HG03095 (cell line): ENCODE data around the gene LILRA2.
"Not testable (repeated sequence)": the region's sequence is repeated elsewhere in the genome, so short reads cannot be mapped to it uniquely, and the experiment has no call there.

Source experiments
- ATAC-seq: cut with Tn5 transposase; IDR thresholded peaks from one replicate; pipeline ENCODE4 v1.9.1; 2021; ENCODE audit warnings: moderate library complexity; ENCODE audit not compliant: unreplicated experiment

The LILRA2 gene

GRCh38 chr19:54608205-54608604 lies 34.6 kb downstream of the LILRA2 start:
- ATAC-seq: no peak

DNA sequence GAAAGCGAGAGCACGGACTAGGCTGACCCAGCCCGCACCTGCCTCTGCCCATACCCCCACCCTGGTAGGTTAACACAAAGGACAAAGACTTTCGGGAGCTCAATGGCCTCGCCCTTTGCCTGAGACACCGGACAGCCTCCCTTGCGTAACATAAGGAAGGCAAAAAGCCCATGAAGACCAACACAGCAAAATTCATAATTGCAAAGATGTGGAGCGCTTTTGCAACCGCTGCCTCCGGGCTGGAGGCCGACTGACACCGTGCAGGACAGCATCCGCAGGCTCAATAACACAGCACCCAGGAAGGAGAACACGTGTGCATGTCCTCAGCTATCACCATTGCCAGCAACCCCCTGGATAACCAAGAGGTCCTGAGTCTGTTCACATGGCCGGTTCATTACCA lies 35.2 kb downstream of the LILRA2 start:
- ATAC-seq: no peak

- ATAC-seq: no peak
Measured at GRCh38 chr19:54609356-54609791, 35.8 kb downstream of the LILRA2 start.

- no peak for ATAC-seq
Measured at GRCh38 chr19:54612428-54612827, 38.8 kb downstream of the LILRA2 start.

GRCh38 chr19:54614726-54615125 lies 41.1 kb downstream of the LILRA2 start:
- ATAC-seq: no peak

DNA sequence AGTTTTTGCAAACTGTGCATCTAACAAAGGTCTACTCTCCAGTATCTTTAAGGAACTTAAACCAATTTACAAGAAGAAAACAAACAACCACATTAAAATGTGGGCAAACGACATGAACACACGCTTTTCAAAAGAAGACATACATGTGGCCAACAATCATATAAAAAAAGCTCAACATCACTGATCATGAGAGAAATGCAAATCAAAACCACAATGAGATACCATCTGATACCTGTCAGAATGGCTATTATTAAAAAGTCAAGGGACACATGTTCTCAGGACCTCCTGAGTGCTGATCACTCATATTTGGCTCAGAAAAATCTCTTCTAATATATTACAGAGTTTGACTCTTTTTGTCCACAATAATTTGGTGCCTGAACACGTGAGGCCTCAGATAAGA lies 42.5 kb downstream of the LILRA2 start:
- ATAC-seq: no peak

DNA sequence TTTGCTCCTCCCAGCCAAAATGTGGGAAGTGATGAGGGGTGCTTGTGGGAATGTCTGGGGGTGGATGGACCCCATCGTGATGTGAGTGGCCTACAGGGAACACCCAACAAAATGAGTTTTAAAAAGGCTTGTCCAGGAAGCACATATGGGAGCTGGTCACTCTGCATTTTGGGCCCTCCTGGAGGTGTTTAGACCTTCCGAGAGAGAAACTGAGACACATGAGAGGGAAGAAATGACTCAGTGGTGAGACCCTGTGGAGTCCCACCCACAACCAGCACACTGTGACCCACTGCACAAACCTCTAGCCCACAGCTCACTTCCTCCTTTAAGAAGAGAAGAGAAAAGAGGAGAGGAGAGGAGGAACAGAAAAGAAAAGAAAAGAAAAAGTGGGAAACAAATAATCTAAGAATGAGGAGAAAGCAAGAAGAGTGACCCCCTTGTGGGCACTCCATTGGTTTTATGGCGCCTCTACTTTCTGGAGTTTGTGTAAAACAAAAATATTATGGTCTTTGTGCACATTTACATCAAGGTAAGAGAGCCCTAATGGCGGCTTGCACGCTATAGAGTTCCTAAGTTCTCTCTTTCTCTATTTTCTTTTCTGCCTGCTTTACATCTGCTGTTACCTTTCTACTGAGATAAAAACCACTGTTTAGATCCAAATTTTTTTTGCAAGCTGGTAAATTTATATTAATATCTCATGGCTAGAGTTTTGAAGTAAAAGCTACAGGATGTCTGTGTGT lies 43.4 kb downstream of the LILRA2 start:
- ATAC-seq: peak; percentile 83

GRCh38 chr19:54620464-54620863 lies 46.9 kb downstream of the LILRA2 start:
- no peak for ATAC-seq

DNA sequence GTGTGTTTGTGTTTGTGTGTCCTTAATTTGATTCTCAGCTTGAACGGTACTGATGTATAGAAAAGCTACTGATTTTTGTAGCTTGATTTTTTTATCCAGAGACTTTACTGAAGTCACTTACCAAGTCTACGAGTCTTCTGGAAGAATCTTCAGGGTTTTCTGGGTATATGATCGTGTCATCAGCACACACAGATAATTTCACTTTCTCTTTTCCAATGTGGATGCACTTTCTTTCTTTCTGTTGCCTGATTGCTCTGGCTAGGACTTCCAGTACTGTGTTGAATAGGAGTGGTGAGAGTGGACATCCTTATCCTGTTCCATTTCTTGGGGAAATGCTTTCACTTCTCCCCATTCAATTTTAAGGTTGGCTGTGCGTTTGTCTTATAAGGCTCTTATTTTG lies 48.8 kb downstream of the LILRA2 start:
- ATAC-seq: no peak

DNA sequence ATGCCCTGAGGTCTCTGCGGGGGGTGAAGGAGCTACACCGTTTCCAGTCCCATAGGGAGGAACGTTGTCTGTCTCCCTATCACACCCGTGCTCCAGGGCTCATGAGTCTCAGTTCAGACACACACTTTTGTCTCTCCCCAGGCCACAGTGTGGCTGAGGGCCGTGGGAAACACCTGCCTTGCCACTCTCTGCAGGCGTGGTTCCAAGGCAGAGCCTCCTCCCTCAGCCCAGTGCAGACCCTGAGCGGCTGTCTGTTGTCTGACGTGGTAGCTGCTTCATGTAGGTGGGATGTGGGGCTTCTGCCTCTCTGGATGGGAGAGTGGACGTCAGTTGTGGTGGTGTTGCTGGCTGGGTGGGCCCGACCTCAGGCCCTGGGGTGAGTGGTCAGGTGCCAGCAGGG lies 50.6 kb downstream of the LILRA2 start:
- not testable (repeated sequence) for ATAC-seq

- ATAC-seq: not testable (repeated sequence)
Measured at GRCh38 chr19:54624934-54625730, 51.5 kb downstream of the LILRA2 start.

- ATAC-seq: no peak
Measured at GRCh38 chr19:54626757-54627156, 53.2 kb downstream of the LILRA2 start.

GRCh38 chr19:54627912-54628311 lies 54.3 kb downstream of the LILRA2 start:
- ATAC-seq: not testable (repeated sequence)

DNA sequence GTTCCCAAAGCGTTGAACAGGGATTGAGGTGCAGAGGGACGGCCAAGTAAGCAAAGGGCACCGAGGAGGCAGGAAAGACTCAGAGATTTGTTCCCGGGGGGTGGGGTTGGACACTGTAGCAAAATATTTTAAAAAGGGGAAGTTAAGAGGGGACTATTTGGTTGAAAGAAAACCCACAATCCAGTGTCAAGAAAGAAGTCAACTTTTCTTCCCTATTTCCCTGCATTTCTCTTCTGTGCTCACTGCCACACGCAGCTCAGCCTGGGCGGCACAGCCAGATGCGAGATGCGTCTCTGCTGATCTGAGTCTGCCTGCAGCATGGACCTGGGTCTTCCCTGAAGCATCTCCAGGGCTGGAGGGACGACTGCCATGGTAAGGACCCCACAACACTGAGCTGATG lies 56.7 kb downstream of the LILRA2 start, which contains the start of gene LILRB1:
Gene LILRB1 (plus strand): TSS at position 223 of the 400 bp plus-strand sequence. CDS start 590 bp downstream, outside the sequence.
- not testable (repeated sequence) for ATAC-seq

GRCh38 chr19:54630782-54631181 lies 57.2 kb downstream of the LILRA2 start:
- no peak for ATAC-seq

DNA sequence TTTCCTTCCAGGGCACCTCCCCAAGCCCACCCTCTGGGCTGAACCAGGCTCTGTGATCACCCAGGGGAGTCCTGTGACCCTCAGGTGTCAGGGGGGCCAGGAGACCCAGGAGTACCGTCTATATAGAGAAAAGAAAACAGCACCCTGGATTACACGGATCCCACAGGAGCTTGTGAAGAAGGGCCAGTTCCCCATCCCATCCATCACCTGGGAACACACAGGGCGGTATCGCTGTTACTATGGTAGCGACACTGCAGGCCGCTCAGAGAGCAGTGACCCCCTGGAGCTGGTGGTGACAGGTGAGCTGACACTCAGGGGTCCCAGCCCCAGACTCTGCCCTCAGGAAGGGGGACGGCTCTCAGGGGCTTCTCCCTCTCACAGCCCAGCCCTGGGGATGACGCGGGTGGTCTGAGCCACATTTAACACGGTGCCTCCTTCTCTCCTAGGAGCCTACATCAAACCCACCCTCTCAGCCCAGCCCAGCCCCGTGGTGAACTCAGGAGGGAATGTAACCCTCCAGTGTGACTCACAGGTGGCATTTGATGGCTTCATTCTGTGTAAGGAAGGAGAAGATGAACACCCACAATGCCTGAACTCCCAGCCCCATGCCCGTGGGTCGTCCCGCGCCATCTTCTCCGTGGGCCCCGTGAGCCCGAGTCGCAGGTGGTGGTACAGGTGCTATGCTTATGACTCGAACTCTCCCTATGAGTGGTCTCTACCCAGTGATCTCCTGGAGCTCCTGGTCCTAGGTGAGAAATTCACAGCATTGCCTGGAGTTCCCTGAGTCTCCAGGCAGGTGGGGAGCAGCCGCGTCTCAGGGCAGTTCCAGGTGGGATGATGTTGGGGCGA lies 58.1 kb downstream of the LILRA2 start:
- not testable (repeated sequence) for ATAC-seq

GRCh38 chr19:54632517-54632916 lies 58.9 kb downstream of the LILRA2 start:
- not testable (repeated sequence) for ATAC-seq

GRCh38 chr19:54633401-54633800 lies 59.8 kb downstream of the LILRA2 start:
- ATAC-seq: no peak

DNA sequence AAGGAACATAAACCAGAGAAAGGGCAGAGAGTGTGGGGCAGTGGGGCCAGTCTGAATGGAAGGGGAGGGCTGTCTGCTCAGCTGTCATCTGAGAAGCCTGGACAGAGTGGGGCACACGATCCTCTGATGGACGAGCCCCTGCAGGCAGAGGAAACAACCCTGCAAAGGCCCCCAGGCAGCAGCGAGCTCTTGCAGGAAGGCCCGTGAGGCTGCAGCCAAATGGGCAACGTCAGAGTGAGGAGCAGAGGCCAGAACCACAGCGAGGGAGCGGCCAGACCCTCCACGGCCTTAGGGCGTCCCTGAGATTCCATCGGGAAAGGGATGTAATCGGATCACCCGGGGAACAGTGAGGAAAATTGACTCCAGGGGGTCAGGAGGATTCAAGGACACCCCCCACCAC lies 62.5 kb downstream of the LILRA2 start:
- ATAC-seq: not testable (repeated sequence)

DNA sequence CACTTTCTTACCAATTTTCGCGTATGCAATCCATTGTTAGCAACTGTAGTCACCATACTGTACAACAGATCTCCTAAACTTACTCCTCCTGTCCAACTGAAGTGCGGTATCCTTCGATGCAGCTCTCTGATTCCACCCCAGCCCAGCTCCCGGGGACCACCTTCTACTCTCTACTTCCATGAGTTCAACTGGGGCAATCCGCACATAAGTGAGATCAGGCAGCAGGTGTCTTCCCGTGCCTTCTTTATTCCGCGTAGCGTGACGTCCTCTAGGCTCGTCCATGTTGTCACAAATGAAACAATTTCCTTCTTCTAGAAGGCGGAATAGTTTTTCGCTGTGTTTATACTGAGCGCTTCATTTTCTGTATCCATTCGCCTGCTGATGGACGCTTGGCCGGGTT lies 65.1 kb downstream of the LILRA2 start:
- no peak for ATAC-seq
